Measurements from ENCODE around the gene SH3GL3. TPM values are rescaled to one million over a fixed set of nuclear protein-coding genes. Genes with fewer than 3 reads are reported as not detected.

SH3GL3 gene
- total and polyA plus RNA-seq, 4 donors = 0.48 to 0.62 TPM; not detected in 2

- Histone ChIP-seq H3K9me3 (ENCODE audit: control insufficient read depth, low read length) (peaks cover 2% of the 10 kb centered on the region), H3K27ac (ENCODE audit: low read depth in 1 of 2, low read length in 2 of 2) (no peak overlapping the region), H3K4me3 (ENCODE audit: low read length in 2 of 2) (no peak overlapping the region), H3K27me3 (ENCODE audit: control insufficient read depth in 1 of 2, insufficient read depth in 2 of 2, low read length in 1 of 2) (no peaks in the 10 kb centered on the region), H3K36me3 (ENCODE audit: control insufficient read depth in 1 of 2, insufficient read depth in 2 of 2, low read length in 1 of 2) (no peaks in the 10 kb centered on the region), H3K4me1 (ENCODE audit: control insufficient read depth in 1 of 2, insufficient read depth in 2 of 2, low read length in 2 of 2) (no peaks in the 10 kb centered on the region)
- intact Hi-C loops (cut with DNase I) = no loop called here
- no peak for ATAC-seq (ENCODE audit: low FRiP score)
- no peak for DNase-seq
- 98% methylated on average over 2 of the region's 2 CpGs for WGBS, 2 donors
Measured at GRCh38 chr15:83537606-83538005, 90.5 kb downstream of the SH3GL3 start.

- DNase-seq (no peak), ATAC-seq (ENCODE audit: low FRiP score) (no peak)
- no peak overlapping the region for H3K27ac ChIP-seq (ENCODE audit: low read depth in 1 of 2, low read length in 2 of 2)
- no peaks in the 10 kb centered on the region for H3K27me3 ChIP-seq (ENCODE audit: control insufficient read depth in 1 of 2, insufficient read depth in 2 of 2, low read length in 1 of 2)
- H3K9me3 ChIP-seq (ENCODE audit: control insufficient read depth, low read length) = peaks cover 2% of the 10 kb centered on the region
- H3K4me1 ChIP-seq (ENCODE audit: control insufficient read depth in 1 of 2, insufficient read depth in 2 of 2, low read length in 2 of 2) = no peaks in the 10 kb centered on the region
- no peak overlapping the region for H3K4me3 ChIP-seq (ENCODE audit: low read length in 2 of 2)
- H3K36me3 ChIP-seq (ENCODE audit: control insufficient read depth in 1 of 2, insufficient read depth in 2 of 2, low read length in 1 of 2) = no peaks in the 10 kb centered on the region
- intact Hi-C loops (cut with DNase I) = no loop called here
Measured at GRCh38 chr15:83538682-83539081, 91.5 kb downstream of the SH3GL3 start.

- Histone ChIP-seq H3K36me3 (ENCODE audit: control insufficient read depth in 1 of 2, insufficient read depth in 2 of 2, low read length in 1 of 2) (no peaks in the 10 kb centered on the region), H3K27me3 (ENCODE audit: control insufficient read depth in 1 of 2, insufficient read depth in 2 of 2, low read length in 1 of 2) (peaks cover 0 to 2% of the 10 kb centered on the region in 2 donors), H3K4me1 (ENCODE audit: control insufficient read depth in 1 of 2, insufficient read depth in 2 of 2, low read length in 2 of 2) (no peaks in the 10 kb centered on the region), H3K9me3 (ENCODE audit: control insufficient read depth, low read length) (no peaks in the 10 kb centered on the region), H3K4me3 (ENCODE audit: low read length in 2 of 2) (no peak overlapping the region), H3K27ac (ENCODE audit: low read depth in 1 of 2, low read length in 2 of 2) (no peak overlapping the region)
- intact Hi-C loops (cut with DNase I) = no loop called here
- ATAC-seq (ENCODE audit: low FRiP score) (no peak), DNase-seq (no peak)
- 87 to 93% methylated on average over 1 of the region's 1 CpG for WGBS, 2 donors
Measured at GRCh38 chr15:83545804-83546511, 98.8 kb downstream of the SH3GL3 start.

- no peak overlapping the region for H3K27ac ChIP-seq (ENCODE audit: low read depth in 1 of 2, low read length in 2 of 2)
- H3K4me3 ChIP-seq (ENCODE audit: low read length in 2 of 2) = no peak overlapping the region
- ATAC-seq (ENCODE audit: low FRiP score) (no peak), DNase-seq (no peak)
- intact Hi-C loops (cut with DNase I) = no loop called here
- peaks cover 0 to 2% of the 10 kb centered on the region in 2 donors for H3K27me3 ChIP-seq (ENCODE audit: control insufficient read depth in 1 of 2, insufficient read depth in 2 of 2, low read length in 1 of 2)
- no peaks in the 10 kb centered on the region for H3K36me3 ChIP-seq (ENCODE audit: control insufficient read depth in 1 of 2, insufficient read depth in 2 of 2, low read length in 1 of 2)
- H3K4me1 ChIP-seq (ENCODE audit: control insufficient read depth in 1 of 2, insufficient read depth in 2 of 2, low read length in 2 of 2) = no peaks in the 10 kb centered on the region
- no peaks in the 10 kb centered on the region for H3K9me3 ChIP-seq (ENCODE audit: control insufficient read depth, low read length)
Measured at GRCh38 chr15:83546512-83546888, 99.4 kb downstream of the SH3GL3 start.

- peaks cover 0 to 2% of the 10 kb centered on the region in 2 donors for H3K27me3 ChIP-seq (ENCODE audit: control insufficient read depth in 1 of 2, insufficient read depth in 2 of 2, low read length in 1 of 2)
- DNase-seq = no peak
- no peak for ATAC-seq (ENCODE audit: low FRiP score)
- H3K27ac ChIP-seq (ENCODE audit: low read depth in 1 of 2, low read length in 2 of 2) = no peak overlapping the region
- intact Hi-C loops (cut with DNase I) = no loop called here
- no peaks in the 10 kb centered on the region for H3K9me3 ChIP-seq (ENCODE audit: control insufficient read depth, low read length)
- H3K4me1 ChIP-seq (ENCODE audit: control insufficient read depth in 1 of 2, insufficient read depth in 2 of 2, low read length in 2 of 2) = no peaks in the 10 kb centered on the region
- no peak overlapping the region for H3K4me3 ChIP-seq (ENCODE audit: low read length in 2 of 2)
- whole genome bisulfite sequencing, 2 donors = 26 to 34% methylated on average over 4 of the region's 4 CpGs
- H3K36me3 ChIP-seq (ENCODE audit: control insufficient read depth in 1 of 2, insufficient read depth in 2 of 2, low read length in 1 of 2) = no peaks in the 10 kb centered on the region
Measured at GRCh38 chr15:83547168-83547567, 100.0 kb downstream of the SH3GL3 start.

- Histone ChIP-seq H3K4me1 (ENCODE audit: control insufficient read depth in 1 of 2, insufficient read depth in 2 of 2, low read length in 2 of 2) (no peaks in the 10 kb centered on the region), H3K27me3 (ENCODE audit: control insufficient read depth in 1 of 2, insufficient read depth in 2 of 2, low read length in 1 of 2) (peaks cover 0 to 2% of the 10 kb centered on the region in 2 donors), H3K9me3 (ENCODE audit: control insufficient read depth, low read length) (no peaks in the 10 kb centered on the region), H3K36me3 (ENCODE audit: control insufficient read depth in 1 of 2, insufficient read depth in 2 of 2, low read length in 1 of 2) (no peaks in the 10 kb centered on the region), H3K27ac (ENCODE audit: low read depth in 1 of 2, low read length in 2 of 2) (no peak overlapping the region), H3K4me3 (ENCODE audit: low read length in 2 of 2) (no peak overlapping the region)
- intact Hi-C loops (cut with DNase I) = loop anchor here in 1 of 2 donors (10.0 kb wide), 1 partner anchor 305 kb away; no protein-coding TSS in a partner anchor
- WGBS, 2 donors = 85 to 87% methylated on average over 1 of the region's 1 CpG
- ATAC-seq (ENCODE audit: low FRiP score) = no peak
- DNase-seq = no peak
Measured at GRCh38 chr15:83549623-83550022, 102.5 kb downstream of the SH3GL3 start.

- intact Hi-C loops (cut with DNase I) = loop anchor here in 1 of 2 donors (10.0 kb wide), 1 partner anchor 310 kb away; no protein-coding TSS in a partner anchor
- WGBS, 2 donors = 96 to 97% methylated on average over 5 of the region's 5 CpGs
Measured at GRCh38 chr15:83554558-83554957, 107.4 kb downstream of the SH3GL3 start.

GRCh38 chr15:83555383-83555782, 108.2 kb downstream of the SH3GL3 start:
- peaks cover 0 to 2% of the 10 kb centered on the region in 2 donors for H3K27me3 ChIP-seq (ENCODE audit: control insufficient read depth in 1 of 2, insufficient read depth in 2 of 2, low read length in 1 of 2)
- H3K4me1 ChIP-seq (ENCODE audit: control insufficient read depth in 1 of 2, insufficient read depth in 2 of 2, low read length in 2 of 2) = no peaks in the 10 kb centered on the region
- H3K4me3 ChIP-seq (ENCODE audit: low read length in 2 of 2) = no peak overlapping the region
- no peaks in the 10 kb centered on the region for H3K36me3 ChIP-seq (ENCODE audit: control insufficient read depth in 1 of 2, insufficient read depth in 2 of 2, low read length in 1 of 2)
- WGBS, 2 donors = 91 to 94% methylated on average over 2 of the region's 2 CpGs
- no peaks in the 10 kb centered on the region for H3K9me3 ChIP-seq (ENCODE audit: control insufficient read depth, low read length)
- no peak for ATAC-seq (ENCODE audit: low FRiP score)
- no peak overlapping the region for H3K27ac ChIP-seq (ENCODE audit: low read depth in 1 of 2, low read length in 2 of 2)
- intact Hi-C loops (cut with DNase I) = loop anchor here (5.0 to 10.0 kb wide), 2 partner anchors 308 to 311 kb away; no protein-coding TSS in a partner anchor
- DNase-seq = no peak

More at GRCh38 chr15:83554558-83554957, 107.4 kb downstream of the SH3GL3 start:
- Histone ChIP-seq H3K4me3 (ENCODE audit: low read length in 2 of 2) (no peak overlapping the region), H3K4me1 (ENCODE audit: control insufficient read depth in 1 of 2, insufficient read depth in 2 of 2, low read length in 2 of 2) (no peaks in the 10 kb centered on the region), H3K27me3 (ENCODE audit: control insufficient read depth in 1 of 2, insufficient read depth in 2 of 2, low read length in 1 of 2) (peaks cover 0 to 4% of the 10 kb centered on the region in 2 donors), H3K27ac (ENCODE audit: low read depth in 1 of 2, low read length in 2 of 2) (no peak overlapping the region), H3K36me3 (ENCODE audit: control insufficient read depth in 1 of 2, insufficient read depth in 2 of 2, low read length in 1 of 2) (no peaks in the 10 kb centered on the region), H3K9me3 (ENCODE audit: control insufficient read depth, low read length) (no peaks in the 10 kb centered on the region)
- no peak for DNase-seq
- ATAC-seq (ENCODE audit: low FRiP score) = no peak

GRCh38 chr15:83556068-83556467, 108.9 kb downstream of the SH3GL3 start:
- no peak overlapping the region for H3K4me3 ChIP-seq (ENCODE audit: low read length in 2 of 2)
- intact Hi-C loops (cut with DNase I) = loop anchor here (5.0 to 10.0 kb wide), 2 partner anchors 309 to 311 kb away; no protein-coding TSS in a partner anchor
- no peaks in the 10 kb centered on the region for H3K4me1 ChIP-seq (ENCODE audit: control insufficient read depth in 1 of 2, insufficient read depth in 2 of 2, low read length in 2 of 2)
- no peaks in the 10 kb centered on the region for H3K9me3 ChIP-seq (ENCODE audit: control insufficient read depth, low read length)
- H3K27me3 ChIP-seq (ENCODE audit: control insufficient read depth in 1 of 2, insufficient read depth in 2 of 2, low read length in 1 of 2) = peaks cover 0 to 2% of the 10 kb centered on the region in 2 donors
- WGBS, 2 donors = 41 to 46% methylated on average over 3 of the region's 3 CpGs
- no peaks in the 10 kb centered on the region for H3K36me3 ChIP-seq (ENCODE audit: control insufficient read depth in 1 of 2, insufficient read depth in 2 of 2, low read length in 1 of 2)
- H3K27ac ChIP-seq (ENCODE audit: low read depth in 1 of 2, low read length in 2 of 2) = no peak overlapping the region
- ATAC-seq (ENCODE audit: low FRiP score) = no peak
- DNase-seq = no peak

All from aorta (tissue), 5 donors.